Measurements from ENCODE around the gene PCNT. TPM values are rescaled to one million over a fixed set of nuclear protein-coding genes. Genes with fewer than 3 reads are reported as not detected.

Gene PCNT
- total and polyA plus RNA-seq, 10 of the 15 experiments (the other 5 are each of a cell fraction or from before 2014, with no cell fraction given) = 2.9 to 39.6 (median 20.5) TPM

- TF ChIP-seq EP300 (IDR thresholded peaks at IDR 0.05; ENCODE audit: borderline replicate concordance in 1 of 2, control insufficient read depth in 1 of 2, low read depth in 2 of 2, low read length in 2 of 2) (no peak), CUX1 (IDR thresholded peaks at IDR 0.05; ENCODE audit: insufficient replicate concordance, low read depth, low read length) (no peak), LARP7 (IDR thresholded peaks at IDR 0.05) (no peak), BRCA1 (IDR thresholded peaks at IDR 0.05; ENCODE audit: low read depth, low read length) (no peak), WRNIP1 (IDR thresholded peaks at IDR 0.05; ENCODE audit: borderline replicate concordance, low read depth, low read length) (no peak), ZZZ3 (IDR thresholded peaks at IDR 0.05; ENCODE audit: control insufficient read depth, insufficient read length, low read depth) (no peak), POLR2A (IDR thresholded peaks at IDR 0.05; ENCODE audit: low read depth, low read length) (no peak), ASH2L (IDR thresholded peaks at IDR 0.05; ENCODE audit: borderline replicate concordance, low read depth) (no peak)
These were observed 112.7 kb downstream of the PCNT start (continued) for GRCh38 chr21:46436621-46437020.

DNA sequence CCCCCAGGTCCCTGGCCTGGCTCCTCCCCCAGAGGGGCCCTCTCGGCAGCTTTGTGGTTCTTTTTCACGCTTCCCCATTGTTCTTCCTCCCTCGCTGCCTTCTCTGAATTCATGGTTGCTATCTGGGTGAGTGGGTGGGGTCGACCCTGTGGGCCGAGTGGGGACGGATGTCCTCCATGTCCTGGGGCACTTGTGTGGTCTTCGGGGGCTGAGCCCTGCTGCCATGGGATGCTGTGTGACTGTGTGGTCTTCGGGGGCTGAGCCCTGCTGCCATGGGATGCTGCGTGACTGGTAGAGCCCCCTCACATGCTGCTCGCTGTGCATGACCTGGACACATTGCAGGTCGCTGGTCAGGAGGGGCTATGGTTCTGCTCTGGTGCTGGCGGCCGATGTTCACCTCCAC is 113.1 kb downstream of the PCNT start:
- ATAC-seq (no peak), DNase-seq (ENCODE audit: low read depth, low spot score) (no peak), FAIRE-seq (no peak)
- POLR2A ChIA-PET = no interaction called here
- Histone ChIP-seq H3K27me3 (replicated peaks in 1 of 2; ENCODE audit: control insufficient read depth in 2 of 2, insufficient read depth in 2 of 2, low read length in 1 of 2) (no peaks in the 10 kb centered on the region), H3K9me3 (replicated peaks; ENCODE audit: control insufficient read depth, insufficient read depth, low read length) (no peaks in the 10 kb centered on the region), H3K4me1 (ENCODE audit: control insufficient read depth, insufficient read depth, low read length) (no peaks in the 10 kb centered on the region), H3K36me3 (ENCODE audit: control insufficient read depth in 2 of 2, insufficient read depth in 2 of 2, low read length in 1 of 2) (peaks cover 9 to 32% of the 10 kb centered on the region in 2 experiments; a peak in 3 of 4 replicates), H3K79me2 (ENCODE audit: control insufficient read depth, insufficient read depth, low read length) (no peaks in the 10 kb centered on the region), H4K20me1 (ENCODE audit: control insufficient read depth, insufficient read depth) (no peaks in the 10 kb centered on the region), H3K4me2 (ENCODE audit: control insufficient read depth, insufficient read depth) (no peak overlapping the region), H3K4me3 (no peak overlapping the region), H3K27ac (ENCODE audit: control insufficient read depth, insufficient read depth) (no peak overlapping the region), H2AFZ (ENCODE audit: control insufficient read depth, low read depth, low read length) (no peak overlapping the region), H3K9ac (ENCODE audit: control insufficient read depth, insufficient read depth, low read length) (no peak overlapping the region)
- RAD21 ChIA-PET (ENCODE audit: unreplicated experiment) = no interaction called here
- 62% methylated on average over 13 of the region's 13 CpGs for WGBS (ENCODE audit: insufficient coverage, insufficient replicate concordance, low lambda C conversion rate, missing lambda C conversion rate)
- CTCF ChIA-PET = no interaction called here
- intact Hi-C loops (cut with micrococcal nuclease; ENCODE audit: unreplicated experiment) = no loop called here
- in situ Hi-C loops (cut with MboI) = no loop called here
- BruUV-seq (replicated peaks) = no TSS peak
- SMC1A ChIA-PET (ENCODE audit: uncharacterized antibody, unreplicated experiment) = no interaction called here
- no peak for TF ChIP-seq POLR2AphosphoS5 (IDR thresholded peaks at IDR 0.05; ENCODE audit: low read length)
- no peak for TF ChIP-seq HDAC6 (IDR thresholded peaks at IDR 0.05; ENCODE audit: unreplicated experiment)
- TF ChIP-seq MEF2A (IDR thresholded peaks at IDR 0.05; ENCODE audit: insufficient read depth, low read depth, low read length) = no peak
- TF ChIP-seq E4F1 (IDR thresholded peaks at IDR 0.05; ENCODE audit: borderline replicate concordance, partially characterized antibody) = no peak
- TF ChIP-seq RCOR1 (conservative IDR thresholded peaks at IDR 0.05; ENCODE audit: low read depth, low read length) = no peak
- TF ChIP-seq, protein P1, sequence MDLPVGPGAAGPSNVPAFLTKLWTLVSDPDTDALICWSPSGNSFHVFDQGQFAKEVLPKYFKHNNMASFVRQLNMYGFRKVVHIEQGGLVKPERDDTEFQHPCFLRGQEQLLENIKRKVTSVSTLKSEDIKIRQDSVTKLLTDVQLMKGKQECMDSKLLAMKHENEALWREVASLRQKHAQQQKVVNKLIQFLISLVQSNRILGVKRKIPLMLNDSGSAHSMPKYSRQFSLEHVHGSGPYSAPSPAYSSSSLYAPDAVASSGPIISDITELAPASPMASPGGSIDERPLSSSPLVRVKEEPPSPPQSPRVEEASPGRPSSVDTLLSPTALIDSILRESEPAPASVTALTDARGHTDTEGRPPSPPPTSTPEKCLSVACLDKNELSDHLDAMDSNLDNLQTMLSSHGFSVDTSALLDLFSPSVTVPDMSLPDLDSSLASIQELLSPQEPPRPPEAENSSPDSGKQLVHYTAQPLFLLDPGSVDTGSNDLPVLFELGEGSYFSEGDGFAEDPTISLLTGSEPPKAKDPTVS (IDR thresholded peaks at IDR 0.05; ENCODE audit: low read depth, low read length) = no peak
- no peak for TF ChIP-seq RB1 (IDR thresholded peaks at IDR 0.05; ENCODE audit: borderline replicate concordance)
- no peak for TF ChIP-seq KLF5 (IDR thresholded peaks at IDR 0.05; ENCODE audit: partially characterized antibody)
